GM13977 (cell line): ENCODE measurements around the gene XRN2.

Experiments
- DNase-seq: peaks from one replicate; pipeline ENCODE4 v3.0.0; 2012; ENCODE audit warnings: low spot score
- in situ Hi-C: fragments of 300-500 bp; cut with MboI; formaldehyde crosslinking; loops from one replicate; pipeline ENCODE4 v1.12.0; 2022; ENCODE audit warnings: low sequenced_read_pairs, low pct_unique_long_range_greater_than_20kb, mixed read lengths, inconsistent platforms; ENCODE audit not compliant: unreplicated experiment
- TF ChIP-seq, protein P1 (sequence below): IDR thresholded peaks from 2 replicates; pipeline ENCODE4 v1.5.1; 2012; ENCODE audit warnings: mild to moderate bottlenecking, control low read depth; ENCODE audit not compliant: insufficient read depth; ENCODE audit errors: extremely low read depth, missing control alignments

XRN2 gene

GRCh38 chr20:21309678-21310467, 6.7 kb downstream of the XRN2 start:
- DNase-seq = no peak
- TF ChIP-seq, protein P1, sequence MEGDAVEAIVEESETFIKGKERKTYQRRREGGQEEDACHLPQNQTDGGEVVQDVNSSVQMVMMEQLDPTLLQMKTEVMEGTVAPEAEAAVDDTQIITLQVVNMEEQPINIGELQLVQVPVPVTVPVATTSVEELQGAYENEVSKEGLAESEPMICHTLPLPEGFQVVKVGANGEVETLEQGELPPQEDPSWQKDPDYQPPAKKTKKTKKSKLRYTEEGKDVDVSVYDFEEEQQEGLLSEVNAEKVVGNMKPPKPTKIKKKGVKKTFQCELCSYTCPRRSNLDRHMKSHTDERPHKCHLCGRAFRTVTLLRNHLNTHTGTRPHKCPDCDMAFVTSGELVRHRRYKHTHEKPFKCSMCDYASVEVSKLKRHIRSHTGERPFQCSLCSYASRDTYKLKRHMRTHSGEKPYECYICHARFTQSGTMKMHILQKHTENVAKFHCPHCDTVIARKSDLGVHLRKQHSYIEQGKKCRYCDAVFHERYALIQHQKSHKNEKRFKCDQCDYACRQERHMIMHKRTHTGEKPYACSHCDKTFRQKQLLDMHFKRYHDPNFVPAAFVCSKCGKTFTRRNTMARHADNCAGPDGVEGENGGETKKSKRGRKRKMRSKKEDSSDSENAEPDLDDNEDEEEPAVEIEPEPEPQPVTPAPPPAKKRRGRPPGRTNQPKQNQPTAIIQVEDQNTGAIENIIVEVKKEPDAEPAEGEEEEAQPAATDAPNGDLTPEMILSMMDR = no peak
- in situ Hi-C loops = no loop called here

GRCh38 chr20:21312813-21313474, 9.8 kb downstream of the XRN2 start:
- in situ Hi-C loops = no loop called here
- DNase-seq = no peak

DNA sequence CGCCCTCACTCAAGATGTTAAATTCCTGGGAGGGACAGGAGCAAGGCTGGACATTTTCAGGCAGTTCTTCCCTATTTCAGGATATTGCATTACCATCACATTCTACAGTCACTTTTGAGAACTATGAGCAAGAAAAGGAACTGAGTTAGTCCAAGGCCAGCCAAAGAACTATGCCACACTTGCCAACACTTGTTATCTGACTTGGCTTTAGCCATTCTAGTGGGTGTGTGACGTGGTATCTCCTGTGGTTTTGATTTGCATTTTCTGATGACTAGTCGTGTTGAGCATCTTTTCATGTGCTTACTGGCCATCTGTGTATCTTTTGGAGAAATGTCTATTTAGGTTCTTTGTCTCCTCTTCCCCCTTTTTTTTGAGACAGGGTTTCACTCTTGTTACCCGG, 12.0 kb downstream of the XRN2 start:
- in situ Hi-C loops = no loop called here
- DNase-seq = no peak
- TF ChIP-seq, protein P1 = no peak

More at GRCh38 chr20:21312813-21313474, 9.8 kb downstream of the XRN2 start:
- TF ChIP-seq, protein P1 = no peak

- TF ChIP-seq, protein P1 = no peak
- no peak for DNase-seq
- in situ Hi-C loops = no loop called here
Observed at GRCh38 chr20:21322083-21322710, 19.1 kb downstream of the XRN2 start.

GRCh38 chr20:21322921-21323331, 19.8 kb downstream of the XRN2 start:
- TF ChIP-seq, protein P1 = no peak
- in situ Hi-C loops = no loop called here
- DNase-seq = no peak

- TF ChIP-seq, protein P1 = no peak
- in situ Hi-C loops = no loop called here
Observed at GRCh38 chr20:21323640-21324039, 20.5 kb downstream of the XRN2 start.

More at GRCh38 chr20:21323640-21324039, 20.5 kb downstream of the XRN2 start:
- no peak for DNase-seq
